SU-DHL-6 (cell line): ENCODE measurements around the gene RNF103.

Experiments
- CTCF ChIP-seq: fragments of 200-600 bp; sonication (generic); IDR thresholded peaks from one replicate; pipeline ENCODE4 v1.5.1; 2017; ENCODE audit warnings: antibody characterized with exemption, mild to moderate bottlenecking, low read length, moderate library complexity; ENCODE audit not compliant: insufficient read depth, poor library complexity, severe bottlenecking
- EZH2phosphoT487 ChIP-seq: fragments of 200-600 bp; sonication (generic), shearing (Covaris generic); conservative IDR thresholded peaks from 2 replicates; pipeline ENCODE4 v1.6.1; 2018; ENCODE audit warnings: mild to moderate bottlenecking, antibody characterized with exemption, low read length, moderate library complexity, mixed read lengths

DNA sequence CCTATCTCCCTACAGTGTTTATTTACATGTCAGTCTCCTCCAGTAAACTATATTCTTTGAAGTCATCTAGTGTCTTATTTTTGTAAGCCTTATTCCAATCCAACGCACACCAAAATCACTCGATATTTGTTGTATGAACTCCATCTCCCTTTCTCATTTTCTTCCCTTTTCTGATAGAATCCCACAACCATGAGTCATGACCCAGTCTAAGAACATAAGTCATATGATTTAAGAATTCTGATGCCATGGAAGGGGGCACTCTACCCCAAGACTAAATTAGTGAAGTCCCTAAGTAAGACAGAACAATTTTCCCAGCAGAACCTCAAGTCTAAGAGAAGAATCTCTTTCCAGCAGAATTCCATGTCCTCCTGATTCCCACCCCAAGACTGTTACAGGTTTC, 65.8 kb downstream of the RNF103 start:
- TF ChIP-seq CTCF (no peak), EZH2phosphoT487 (no peak)
